Omental fat pad (tissue), 4 donors: ENCODE results near the gene MEGF10. TPM values are rescaled to one million over a fixed set of nuclear protein-coding genes. Genes with fewer than 3 reads are reported as not detected.

Experiments used
- ATAC-seq: fragments of 150-250 bp; one replicate; pipeline ENCODE4 v1.9.1; 2016; ENCODE audit warnings: mild to moderate bottlenecking, moderate library complexity; ENCODE audit not compliant: low FRiP score
- DNase-seq: peaks from one replicate; pipeline ENCODE4 v3.0.0-alpha.2; 2019; ENCODE audit warnings: low spot score
- CTCF ChIP-seq, 3 donors: fragments of 450-650 bp; IDR thresholded peaks; one replicate each; pipeline ENCODE4 v1.5.1; 2016 to 2017; ENCODE audit warnings: antibody characterized with exemption in 3 of 3, mild to moderate bottlenecking in 3 of 3, moderate library complexity in 2 of 3
- total RNA-seq, 4 donors: library from RNA; depleted of rRNA; stranded (reverse); fragments of >200 nt; gene quantifications; one replicate each; pipeline ENCODE4 v1.1.0, GENCODE V29; 2016

The MEGF10 gene
- total RNA-seq, 4 donors from 2014 or later: 0.13 to 0.74 (median 0.42) TPM

DNA sequence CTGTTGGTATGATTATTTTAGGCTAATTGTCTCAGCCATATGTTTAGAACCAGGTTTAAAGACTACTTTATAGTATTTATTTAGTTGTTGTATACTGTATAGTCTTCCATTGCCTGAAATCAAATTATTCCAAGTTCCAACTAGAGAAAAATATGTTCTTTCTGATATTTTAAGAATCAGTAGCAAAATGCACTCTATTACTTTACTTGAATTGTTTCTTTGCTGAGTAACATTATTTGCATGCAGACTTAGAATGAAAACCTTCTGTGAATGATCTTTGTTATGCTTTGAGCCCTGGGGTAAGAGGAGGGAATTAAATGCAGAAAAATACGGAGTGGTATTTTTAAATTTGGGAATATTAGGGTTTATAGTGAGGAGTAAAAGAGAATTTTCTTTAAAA lies 47.9 kb downstream of the MEGF10 start:
- no peak for TF ChIP-seq CTCF (IDR thresholded peaks at IDR 0.05)
- DNase-seq (no peak), ATAC-seq (no peak)

- TF ChIP-seq CTCF (IDR thresholded peaks at IDR 0.05): no peak
- no peak for ATAC-seq
- no peak for DNase-seq
Measured at GRCh38 chr5:127340606-127341005, 50.0 kb downstream of the MEGF10 start.

DNA sequence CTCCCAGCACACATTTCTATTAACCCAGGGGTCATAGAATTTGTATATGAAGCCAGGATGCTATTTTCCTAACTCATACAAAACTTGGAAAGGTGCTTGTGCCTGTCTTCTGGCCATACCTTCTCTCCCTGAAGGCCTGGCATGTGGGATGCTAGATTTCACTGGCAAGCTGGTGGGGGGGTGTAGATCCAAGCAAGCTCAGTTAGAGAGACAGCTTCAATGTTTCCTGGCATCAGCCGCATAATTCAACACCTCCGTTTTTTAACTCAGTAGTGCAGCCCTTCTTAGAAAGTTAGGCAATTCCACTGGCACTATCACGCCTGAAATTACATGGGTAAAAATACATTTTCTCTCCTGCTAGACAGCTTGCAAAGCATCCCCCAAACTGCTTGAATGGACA lies 51.8 kb downstream of the MEGF10 start:
- ATAC-seq (no peak), DNase-seq (no peak)
- TF ChIP-seq CTCF (IDR thresholded peaks at IDR 0.05): no peak

DNA sequence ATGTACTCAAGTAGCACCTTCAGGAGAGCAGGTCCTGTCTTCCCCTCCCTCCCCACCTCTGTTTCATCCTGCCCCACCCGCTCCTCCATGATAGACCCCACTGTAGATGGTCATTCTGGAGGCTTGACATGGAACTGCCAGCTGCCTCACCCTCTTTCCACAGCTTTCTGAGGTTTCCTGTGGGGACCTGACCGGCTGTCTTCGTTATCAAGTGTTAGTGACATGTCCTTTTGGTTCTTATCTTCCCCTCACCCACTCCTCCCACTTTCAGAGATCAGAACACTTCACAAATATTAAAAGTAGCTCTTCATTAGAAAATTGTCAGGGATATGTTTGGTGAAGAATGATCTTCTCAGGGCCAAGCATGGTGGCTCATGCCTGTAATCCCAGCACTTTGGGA lies 52.7 kb downstream of the MEGF10 start:
- TF ChIP-seq CTCF (IDR thresholded peaks at IDR 0.05): no peak
- DNase-seq: no peak
- ATAC-seq: no peak

- no peak for TF ChIP-seq CTCF (IDR thresholded peaks at IDR 0.05)
- no peak for DNase-seq
- ATAC-seq: no peak
Measured at GRCh38 chr5:127343866-127344265, 53.3 kb downstream of the MEGF10 start.

DNA sequence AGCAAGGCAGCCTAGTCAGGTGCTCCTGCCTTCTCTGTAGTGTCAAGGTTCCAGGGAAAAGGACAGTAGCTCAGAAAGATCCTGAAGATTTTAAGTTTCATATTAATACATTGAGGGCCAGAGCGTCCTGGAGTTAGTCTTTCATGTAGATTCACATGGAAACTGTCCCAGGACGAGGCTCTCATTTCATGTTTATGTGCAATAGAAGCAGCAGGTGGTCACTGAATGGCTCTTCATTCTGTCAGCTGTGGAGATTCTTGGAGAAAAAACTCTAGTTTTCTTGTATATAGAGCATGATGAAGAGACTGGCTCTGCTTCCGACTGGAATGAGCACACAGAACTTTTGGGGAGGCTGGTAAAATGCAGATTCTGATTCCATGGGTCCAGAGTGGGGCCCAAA lies 54.3 kb downstream of the MEGF10 start:
- DNase-seq (no peak), ATAC-seq (no peak)
- no peak for TF ChIP-seq CTCF (IDR thresholded peaks at IDR 0.05)

- ATAC-seq (no peak), DNase-seq (no peak)
- no peak for TF ChIP-seq CTCF (IDR thresholded peaks at IDR 0.05)
Measured at GRCh38 chr5:127351418-127351817, 60.8 kb downstream of the MEGF10 start.
